Measurements from ENCODE around the gene SCAMP4. TPM values are rescaled to one million over a fixed set of nuclear protein-coding genes. Genes with fewer than 3 reads are reported as not detected.

The SCAMP4 gene
- total and polyA plus RNA-seq, 2 donors from 2014 or later: 49.5 to 90.1 TPM

DNA sequence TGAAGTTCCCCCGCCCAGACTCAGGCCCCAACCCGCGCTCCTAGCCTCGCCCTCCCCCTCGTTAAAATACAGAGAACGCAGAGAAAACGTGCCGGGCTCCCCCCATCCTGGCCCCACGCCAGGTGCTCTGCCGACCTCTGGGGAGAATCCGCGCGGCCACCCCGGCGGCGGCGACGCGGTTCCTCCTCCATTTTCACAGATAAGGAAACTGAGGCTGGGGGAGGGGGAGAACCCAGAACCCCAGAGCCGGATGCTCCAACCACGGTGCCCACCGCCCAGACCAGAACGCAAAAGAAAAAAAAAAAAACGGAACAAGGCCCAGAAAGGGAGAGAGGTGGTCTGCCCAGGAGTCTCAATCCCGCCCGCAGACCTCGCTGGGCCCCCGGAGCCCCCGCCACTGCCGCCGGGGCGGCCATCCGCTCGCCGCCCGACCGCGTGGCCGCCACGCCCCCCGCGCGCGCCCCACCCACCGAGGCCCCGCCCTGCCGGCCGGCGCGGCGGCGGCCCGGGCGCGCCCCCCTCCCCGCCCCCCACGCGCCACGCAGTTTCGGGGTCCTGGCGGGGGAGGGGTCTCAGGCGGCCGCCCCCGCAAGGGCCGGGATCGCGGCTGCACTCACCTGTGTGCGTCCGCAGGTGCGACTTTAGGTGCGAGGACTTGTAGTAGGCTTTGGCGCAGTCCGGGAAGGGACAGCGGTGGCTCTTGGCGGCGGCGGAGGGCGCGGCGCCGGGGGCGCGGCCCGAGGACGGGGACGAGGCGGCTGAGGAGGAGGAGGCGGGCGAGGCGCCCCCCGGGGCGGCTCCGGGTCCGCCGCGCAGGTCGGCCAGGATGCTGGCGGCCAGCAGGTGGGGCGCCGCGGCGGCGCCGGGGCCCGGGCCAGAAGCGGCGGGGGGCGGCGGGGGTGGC lies 42.5 kb upstream of the SCAMP4 start:
- H3K4me3 ChIP-seq (ENCODE audit: low read length in 3 of 3): peak overlapping the region in 2 of 3 donors; percentile 55 to 69
- FAIRE-seq: no peak
- intact Hi-C loops (cut with DNase I): no loop called here
- peak overlapping the region in 1 of 2 donors; percentile 51 for H3K27ac ChIP-seq (ENCODE audit: low read depth in 2 of 2, low read length in 2 of 2)
- no peaks in the 10 kb centered on the region for H3K9me3 ChIP-seq (ENCODE audit: control insufficient read depth in 2 of 3, insufficient read depth in 1 of 3, low read length in 3 of 3)
- H3K9ac ChIP-seq (ENCODE audit: low read length in 3 of 3): peak overlapping the region in 1 of 3 donors; percentile 46
- H3K36me3 ChIP-seq (ENCODE audit: control insufficient read depth in 2 of 3, insufficient read depth in 3 of 3, low read length in 3 of 3): no peaks in the 10 kb centered on the region
- TF ChIP-seq, protein P1, sequence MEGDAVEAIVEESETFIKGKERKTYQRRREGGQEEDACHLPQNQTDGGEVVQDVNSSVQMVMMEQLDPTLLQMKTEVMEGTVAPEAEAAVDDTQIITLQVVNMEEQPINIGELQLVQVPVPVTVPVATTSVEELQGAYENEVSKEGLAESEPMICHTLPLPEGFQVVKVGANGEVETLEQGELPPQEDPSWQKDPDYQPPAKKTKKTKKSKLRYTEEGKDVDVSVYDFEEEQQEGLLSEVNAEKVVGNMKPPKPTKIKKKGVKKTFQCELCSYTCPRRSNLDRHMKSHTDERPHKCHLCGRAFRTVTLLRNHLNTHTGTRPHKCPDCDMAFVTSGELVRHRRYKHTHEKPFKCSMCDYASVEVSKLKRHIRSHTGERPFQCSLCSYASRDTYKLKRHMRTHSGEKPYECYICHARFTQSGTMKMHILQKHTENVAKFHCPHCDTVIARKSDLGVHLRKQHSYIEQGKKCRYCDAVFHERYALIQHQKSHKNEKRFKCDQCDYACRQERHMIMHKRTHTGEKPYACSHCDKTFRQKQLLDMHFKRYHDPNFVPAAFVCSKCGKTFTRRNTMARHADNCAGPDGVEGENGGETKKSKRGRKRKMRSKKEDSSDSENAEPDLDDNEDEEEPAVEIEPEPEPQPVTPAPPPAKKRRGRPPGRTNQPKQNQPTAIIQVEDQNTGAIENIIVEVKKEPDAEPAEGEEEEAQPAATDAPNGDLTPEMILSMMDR (IDR thresholded peaks at IDR 0.05; ENCODE audit: borderline replicate concordance, extremely low read depth, insufficient read depth): no peak
- peaks cover 0 to 27% (median 15%) of the 10 kb centered on the region in 3 donors for H3K4me1 ChIP-seq (ENCODE audit: control insufficient read depth in 2 of 3, insufficient read depth in 2 of 3, low read depth in 1 of 3, low read length in 3 of 3)
- H3K27me3 ChIP-seq (ENCODE audit: control insufficient read depth, insufficient read depth, low read length): no peaks in the 10 kb centered on the region
- peak in 3 of 5 donors; percentile 59 to 88 (median 84) for DNase-seq

GRCh38 chr19:1863328-1863637 lies 41.9 kb upstream of the SCAMP4 start, which contains the start of gene KLF16:
KLF16 (minus strand) TSS chr19:1863579; CDS start chr19:1863497, 82 bp downstream.
- Histone ChIP-seq H3K27me3 (ENCODE audit: control insufficient read depth, insufficient read depth, low read length) (no peaks in the 10 kb centered on the region), H3K9me3 (ENCODE audit: control insufficient read depth in 2 of 3, insufficient read depth in 1 of 3, low read length in 3 of 3) (no peaks in the 10 kb centered on the region), H3K36me3 (ENCODE audit: control insufficient read depth in 2 of 3, insufficient read depth in 3 of 3, low read length in 3 of 3) (no peaks in the 10 kb centered on the region), H3K9ac (ENCODE audit: low read length in 3 of 3) (peak within 1 kb of the TSS in 2 of 3 donors; percentile 55 to 58), H3K4me1 (ENCODE audit: control insufficient read depth in 2 of 3, insufficient read depth in 2 of 3, low read depth in 1 of 3, low read length in 3 of 3) (peaks cover 0 to 21% (median 9%) of the 10 kb centered on the region in 3 donors), H3K27ac (ENCODE audit: low read depth in 2 of 2, low read length in 2 of 2) (peak within 1 kb of the TSS; percentile 74 to 88), H3K4me3 (ENCODE audit: low read length in 3 of 3) (peak within 1 kb of the TSS; percentile 48 to 69 (median 55))
- TF ChIP-seq, protein P1 (IDR thresholded peaks at IDR 0.05; ENCODE audit: borderline replicate concordance, extremely low read depth, insufficient read depth): no peak
- no peak for FAIRE-seq
- no peak for DNase-seq
- intact Hi-C loops (cut with DNase I): no loop called here

- Histone ChIP-seq H3K4me1 (ENCODE audit: control insufficient read depth in 2 of 3, insufficient read depth in 2 of 3, low read depth in 1 of 3, low read length in 3 of 3) (peaks cover 0 to 20% (median 7%) of the 10 kb centered on the region in 3 donors), H3K4me3 (ENCODE audit: low read length in 3 of 3) (peak overlapping the region; percentile 38 to 60 (median 48)), H3K36me3 (ENCODE audit: control insufficient read depth in 2 of 3, insufficient read depth in 3 of 3, low read length in 3 of 3) (no peaks in the 10 kb centered on the region), H3K9me3 (ENCODE audit: control insufficient read depth in 2 of 3, insufficient read depth in 1 of 3, low read length in 3 of 3) (no peaks in the 10 kb centered on the region), H3K27ac (ENCODE audit: low read depth in 2 of 2, low read length in 2 of 2) (peak overlapping the region; percentile 74 to 88), H3K27me3 (ENCODE audit: control insufficient read depth, insufficient read depth, low read length) (no peaks in the 10 kb centered on the region), H3K9ac (ENCODE audit: low read length in 3 of 3) (peak overlapping the region in 1 of 3 donors; percentile 58)
- TF ChIP-seq, protein P1 (IDR thresholded peaks at IDR 0.05; ENCODE audit: borderline replicate concordance, extremely low read depth, insufficient read depth): no peak
- DNase-seq (peak; percentile 92 to 97 (median 95)), FAIRE-seq (no peak)
- intact Hi-C loops (cut with DNase I): no loop called here
Measured at GRCh38 chr19:1863638-1864479, 41.3 kb upstream of the SCAMP4 start.

All from kidney (tissue), 14 donors.